HEK293 (cell line): Measurements from ENCODE around the gene BOK.

Experiments used
- CTCF ChIA-PET: fragments of 350-600 bp; formaldehyde crosslinking; extraction: SDS; loops from one replicate; lab custom pipeline; 2021; ENCODE audit warnings: antibody characterized with exemption; lab: Yijun Ruan, JAX
- POLR2A ChIA-PET: fragments of 300-600 bp; formaldehyde crosslinking; extraction: SDS; loops from one replicate; lab custom pipeline; 2020; ENCODE audit warnings: antibody characterized with exemption, inconsistent platforms; lab: Yijun Ruan, JAX
- H3K27ac ChIP-seq: fragments of 200-500 bp; sonication (Bioruptor generic); 2 replicates; pipeline ENCODE4 v1.5.1; 2014; ENCODE audit warnings: low read depth, low read length, control low read depth, inconsistent platforms; ENCODE audit errors: extremely low read depth
- H3K36me3 ChIP-seq, 2 experiments: fragments of 200-500 bp in 1 of 2; sonication (Bioruptor generic) in 1 of 2; 1 replicate in 1 of 2; 2 replicates in 1 of 2; pipeline ENCODE4 v1.5.1; 2014 to 2017; ENCODE audit warnings: inconsistent platforms in 2 of 2, low read length in 2 of 2; ENCODE audit not compliant: control insufficient read depth in 2 of 2, insufficient read depth in 1 of 2
- H3K4me1 ChIP-seq: fragments of 200-500 bp; sonication (Bioruptor generic); 2 replicates; pipeline ENCODE4 v1.5.1; 2014; ENCODE audit warnings: mild to moderate bottlenecking, low read length, inconsistent platforms; ENCODE audit not compliant: control insufficient read depth, insufficient read depth
- H3K4me3 ChIP-seq: 2 replicates; pipeline ENCODE4 v1.5.1; 2011; ENCODE audit warnings: low read depth, mild to moderate bottlenecking, control low read depth, low read length, moderate library complexity
- H3K9me3 ChIP-seq: fragments of 200-500 bp; sonication (Bioruptor generic); 2 replicates; pipeline ENCODE4 v1.5.1; 2014; ENCODE audit warnings: low read depth, low read length, inconsistent platforms; ENCODE audit not compliant: control insufficient read depth, insufficient read depth
- GFI1B ChIP-seq: fragments of 450-650 bp; formaldehyde crosslinking; IDR thresholded peaks from 2 replicates; pipeline ENCODE4 v1.5.1; 2016; ENCODE audit warnings: missing biosample characterization, missing genetic modification characterization
- GLIS2 ChIP-seq: fragments of 450-650 bp; formaldehyde crosslinking; IDR thresholded peaks from 2 replicates; pipeline ENCODE4 v1.5.1; 2016; ENCODE audit warnings: missing biosample characterization, missing genetic modification characterization
- HOXA7 ChIP-seq: sonication (generic); formaldehyde crosslinking; IDR thresholded peaks from 2 replicates; pipeline ENCODE4 v1.8.1; 2022; ENCODE audit warnings: missing genetic modification reagents, borderline replicate concordance
- HOXC10 ChIP-seq: sonication (generic); formaldehyde crosslinking; IDR thresholded peaks from 2 replicates; pipeline ENCODE4 v1.8.1; 2023; ENCODE audit warnings: mild to moderate bottlenecking, missing genetic modification reagents
- KLF10 ChIP-seq: fragments of 450-650 bp; IDR thresholded peaks from 2 replicates; pipeline ENCODE4 v1.5.1; 2018; ENCODE audit warnings: missing biosample characterization, mild to moderate bottlenecking, missing genetic modification characterization
- KLF9 ChIP-seq: fragments of 450-650 bp; formaldehyde crosslinking; IDR thresholded peaks from 2 replicates; pipeline ENCODE4 v1.5.1; 2016; ENCODE audit warnings: missing biosample characterization, missing genetic modification characterization, low read depth
- PBX3 ChIP-seq: sonication (generic); formaldehyde crosslinking; IDR thresholded peaks from 2 replicates; pipeline ENCODE4 v1.8.1; 2022; ENCODE audit warnings: mild to moderate bottlenecking, moderate library complexity, missing genetic modification reagents
- TRIM28 ChIP-seq: IDR thresholded peaks from 2 replicates; pipeline ENCODE4 v1.6.1; 2011; ENCODE audit warnings: low read length, control low read depth, borderline replicate concordance
- TSHZ1 ChIP-seq: fragments of 450-650 bp; formaldehyde crosslinking; IDR thresholded peaks from 2 replicates; pipeline ENCODE4 v1.5.1; 2016; ENCODE audit warnings: missing biosample characterization, missing genetic modification characterization, borderline replicate concordance
- ZBTB26 ChIP-seq: fragments of 450-650 bp; formaldehyde crosslinking; optimal IDR thresholded peaks from 2 replicates; pipeline ENCODE3; 2016; ENCODE audit warnings: missing biosample characterization, mild to moderate bottlenecking, missing genetic modification characterization
- ZNF114 ChIP-seq: fragments of 450-650 bp; formaldehyde crosslinking; IDR thresholded peaks from 2 replicates; pipeline ENCODE4 v1.5.0; 2017; ENCODE audit warnings: missing biosample characterization, missing genetic modification characterization
- ZNF132 ChIP-seq: fragments of 450-650 bp; formaldehyde crosslinking; IDR thresholded peaks from 2 replicates; pipeline ENCODE4 v1.5.1; 2017; ENCODE audit warnings: missing biosample characterization, missing genetic modification characterization, borderline replicate concordance
- ZNF138 ChIP-seq: fragments of 450-650 bp; formaldehyde crosslinking; IDR thresholded peaks from 2 replicates; pipeline ENCODE4 v1.5.1; 2016; ENCODE audit warnings: missing biosample characterization, missing genetic modification characterization, borderline replicate concordance
- ZNF184 ChIP-seq: fragments of 450-650 bp; IDR thresholded peaks from 2 replicates; pipeline ENCODE4 v1.5.1; 2018; ENCODE audit warnings: missing biosample characterization, mild to moderate bottlenecking, missing genetic modification characterization
- ZNF544 ChIP-seq: fragments of 450-650 bp; formaldehyde crosslinking; IDR thresholded peaks from 2 replicates; pipeline ENCODE4 v1.5.0; 2017; ENCODE audit warnings: missing biosample characterization, missing genetic modification characterization
- ZNF596 ChIP-seq: fragments of 450-650 bp; IDR thresholded peaks from 2 replicates; pipeline ENCODE4 v1.5.0; 2018; ENCODE audit warnings: missing biosample characterization, mild to moderate bottlenecking, missing genetic modification characterization, moderate library complexity
- ZNF645 ChIP-seq: fragments of 450-650 bp; formaldehyde crosslinking; IDR thresholded peaks from 2 replicates; pipeline ENCODE4; 2016; ENCODE audit warnings: missing biosample characterization, missing genetic modification characterization
- ZNF677 ChIP-seq: fragments of 450-650 bp; IDR thresholded peaks from 2 replicates; pipeline ENCODE4 v1.5.0; 2018; ENCODE audit warnings: missing biosample characterization, mild to moderate bottlenecking, missing genetic modification characterization, moderate library complexity
- ZSCAN18 ChIP-seq: fragments of 450-650 bp; formaldehyde crosslinking; IDR thresholded peaks from 2 replicates; pipeline ENCODE4 v1.5.1; 2016; ENCODE audit warnings: missing biosample characterization, missing genetic modification characterization
- ZSCAN4 ChIP-seq: fragments of 450-650 bp; formaldehyde crosslinking; IDR thresholded peaks from 2 replicates; pipeline ENCODE4 v1.5.1; 2017; ENCODE audit warnings: missing biosample characterization, missing genetic modification characterization

The BOK gene

GRCh38 chr2:241579281-241579680 lies 20.7 kb downstream of the BOK start:
- Histone ChIP-seq H3K4me3 (no peak overlapping the region), H3K36me3 (peaks cover 12 to 34% of the 10 kb centered on the region in 2 experiments), H3K4me1 (no peaks in the 10 kb centered on the region), H3K27ac (no peak overlapping the region), H3K9me3 (no peaks in the 10 kb centered on the region)
- ChIA-PET POLR2A (no interaction called here), CTCF (interaction anchor here (0.6 kb wide), 1 partner anchor 68 kb away, joined by 4 read pairs; no protein-coding TSS in a partner anchor)
- TF ChIP-seq ZNF645 (tag by site-specific recombination) (no peak), KLF9 (tag by site-specific recombination) (no peak), ZSCAN18 (no peak), TRIM28 (no peak), ZNF132 (tag by site-specific recombination) (no peak), HOXA7 (CRISPR knock-in tag) (no peak), ZNF677 (no peak), ZNF184 (tag by site-specific recombination) (no peak), PBX3 (CRISPR knock-in tag) (no peak), TSHZ1 (tag by site-specific recombination) (no peak), ZNF114 (tag by site-specific recombination) (no peak)

GRCh38 chr2:241582328-241582727 lies 23.8 kb downstream of the BOK start:
- ChIA-PET CTCF (no interaction called here), POLR2A (interaction anchor here (0.5 kb wide), 1 partner anchor 115 kb away, joined by 4 read pairs; no protein-coding TSS in a partner anchor)
- Histone ChIP-seq H3K4me1 (no peaks in the 10 kb centered on the region), H3K27ac (no peak overlapping the region), H3K36me3 (peaks cover 14 to 53% of the 10 kb centered on the region in 2 experiments), H3K4me3 (no peak overlapping the region), H3K9me3 (no peaks in the 10 kb centered on the region)
- no peak for TF ChIP-seq ZBTB26 (tag by site-specific recombination)
- TF ChIP-seq HOXC10 (CRISPR knock-in tag), result no peak
- no peak for TF ChIP-seq ZSCAN4 (tag by site-specific recombination)
- TF ChIP-seq ZNF596 (tag by site-specific recombination), result no peak
- TF ChIP-seq ZNF138 (tag by site-specific recombination), result no peak
- TF ChIP-seq GFI1B, result no peak
- TF ChIP-seq KLF10 (tag by site-specific recombination), result no peak
- no peak for TF ChIP-seq ZNF544 (tag by site-specific recombination)
- no peak for TF ChIP-seq GLIS2 (tag by site-specific recombination)
